Nephron progenitor cell (in vitro differentiated cells): ENCODE data around the gene SELENOO.
A peak's percentile ranks its signal among the peaks of the same experiment; 100 is the strongest.

Experiments
- DNase-seq: peaks from one replicate; pipeline ENCODE4 v3.0.0; 2021
- H3K27ac Mint-ChIP-seq: 2 replicates; pipeline ENCODE4 v1.8.0; 2021; ENCODE audit warnings: mild to moderate bottlenecking, moderate library complexity, mixed read lengths
- H3K27me3 Mint-ChIP-seq: 2 replicates; pipeline ENCODE4 v1.8.0; 2021; ENCODE audit warnings: mild to moderate bottlenecking, low read depth, mixed read lengths; ENCODE audit not compliant: poor library complexity
- H3K36me3 Mint-ChIP-seq: 2 replicates; pipeline ENCODE4 v1.8.0; 2021; ENCODE audit warnings: low read depth, mixed read lengths
- H3K4me1 Mint-ChIP-seq: 2 replicates; pipeline ENCODE4 v1.8.0; 2021; ENCODE audit warnings: mixed read lengths
- H3K4me3 Mint-ChIP-seq: 2 replicates; pipeline ENCODE4 v1.8.0; 2021; ENCODE audit warnings: mild to moderate bottlenecking, moderate library complexity, mixed read lengths
- H3K9me3 Mint-ChIP-seq: 2 replicates; pipeline ENCODE4 v1.8.0; 2021; ENCODE audit warnings: mild to moderate bottlenecking, moderate library complexity, mixed read lengths
- TF ChIP-seq, protein P1 (sequence below): fragments of 200-600 bp; sonication (generic); IDR thresholded peaks from 2 replicates; pipeline ENCODE4 v1.5.0; 2021; ENCODE audit warnings: antibody characterized with exemption

SELENOO gene

DNA sequence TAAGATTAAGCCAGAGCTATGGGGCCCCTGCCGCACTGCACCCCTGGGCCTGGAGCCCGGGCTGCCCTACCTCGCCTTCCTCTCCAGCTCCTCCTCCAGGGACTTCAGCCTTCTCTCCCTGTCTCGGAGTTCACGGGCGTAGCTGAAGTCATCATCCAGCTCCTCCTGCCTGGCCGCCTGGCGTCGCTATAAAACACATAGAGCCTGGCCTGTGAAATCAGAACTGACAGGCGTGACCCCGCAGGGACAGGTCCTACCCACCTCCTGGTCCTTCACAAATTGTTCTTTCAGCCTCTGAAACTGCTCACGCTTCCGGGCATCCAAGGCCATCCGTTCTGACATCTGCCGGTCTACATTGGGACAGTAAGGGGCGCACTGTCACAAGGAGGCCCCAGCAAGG is 23.3 kb downstream of the SELENOO start:
- no peak for DNase-seq
- H3K4me1 Mint-ChIP-seq, result peaks cover 5% of the 10 kb centered on the region
- TF ChIP-seq, protein P1, sequence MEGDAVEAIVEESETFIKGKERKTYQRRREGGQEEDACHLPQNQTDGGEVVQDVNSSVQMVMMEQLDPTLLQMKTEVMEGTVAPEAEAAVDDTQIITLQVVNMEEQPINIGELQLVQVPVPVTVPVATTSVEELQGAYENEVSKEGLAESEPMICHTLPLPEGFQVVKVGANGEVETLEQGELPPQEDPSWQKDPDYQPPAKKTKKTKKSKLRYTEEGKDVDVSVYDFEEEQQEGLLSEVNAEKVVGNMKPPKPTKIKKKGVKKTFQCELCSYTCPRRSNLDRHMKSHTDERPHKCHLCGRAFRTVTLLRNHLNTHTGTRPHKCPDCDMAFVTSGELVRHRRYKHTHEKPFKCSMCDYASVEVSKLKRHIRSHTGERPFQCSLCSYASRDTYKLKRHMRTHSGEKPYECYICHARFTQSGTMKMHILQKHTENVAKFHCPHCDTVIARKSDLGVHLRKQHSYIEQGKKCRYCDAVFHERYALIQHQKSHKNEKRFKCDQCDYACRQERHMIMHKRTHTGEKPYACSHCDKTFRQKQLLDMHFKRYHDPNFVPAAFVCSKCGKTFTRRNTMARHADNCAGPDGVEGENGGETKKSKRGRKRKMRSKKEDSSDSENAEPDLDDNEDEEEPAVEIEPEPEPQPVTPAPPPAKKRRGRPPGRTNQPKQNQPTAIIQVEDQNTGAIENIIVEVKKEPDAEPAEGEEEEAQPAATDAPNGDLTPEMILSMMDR, result no peak
- H3K9me3 Mint-ChIP-seq, result no peaks in the 10 kb centered on the region
- peaks cover 28% of the 10 kb centered on the region for H3K36me3 Mint-ChIP-seq
- no peak overlapping the region for H3K4me3 Mint-ChIP-seq
- peaks cover 7% of the 10 kb centered on the region for H3K27me3 Mint-ChIP-seq
- H3K27ac Mint-ChIP-seq, result peak overlapping the region; percentile 26

DNA sequence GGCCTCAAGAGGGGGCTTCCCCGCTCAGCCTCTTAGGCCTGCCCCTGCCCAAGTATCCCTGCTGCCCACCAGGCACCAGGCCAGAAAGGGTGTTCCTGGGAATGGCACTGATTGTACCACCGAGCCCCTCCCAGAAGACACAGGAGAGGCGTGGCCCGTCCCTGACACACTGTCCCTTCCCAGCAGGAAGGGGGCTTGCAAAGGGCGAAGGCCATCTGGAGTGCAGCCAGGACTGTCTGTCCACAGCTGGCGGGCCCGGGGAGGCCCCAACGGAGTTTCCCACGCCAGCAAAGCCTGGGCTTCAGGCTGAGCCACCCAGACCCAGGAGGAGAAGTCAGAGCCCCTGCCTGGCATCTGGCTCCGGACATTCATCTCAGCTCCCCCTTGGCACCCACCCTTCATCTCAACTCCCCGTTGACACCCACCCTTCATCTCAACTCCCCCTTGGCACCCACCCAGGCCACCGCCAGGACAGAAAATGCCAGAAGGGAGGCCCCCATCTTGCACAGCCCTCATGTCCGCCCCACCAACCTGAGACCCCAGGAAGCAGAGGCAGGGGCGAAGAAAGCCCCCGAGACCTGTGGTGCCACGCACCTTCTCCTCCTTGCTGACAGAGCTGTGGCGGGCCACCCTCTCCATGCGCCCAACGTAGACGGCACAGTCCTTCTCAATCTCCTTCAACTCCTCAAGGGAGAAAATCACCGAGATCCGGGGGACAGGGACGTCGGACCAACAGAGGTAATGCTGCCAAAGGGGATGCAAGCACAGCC is 24.6 kb downstream of the SELENOO start:
- TF ChIP-seq, protein P1, result no peak

DNA sequence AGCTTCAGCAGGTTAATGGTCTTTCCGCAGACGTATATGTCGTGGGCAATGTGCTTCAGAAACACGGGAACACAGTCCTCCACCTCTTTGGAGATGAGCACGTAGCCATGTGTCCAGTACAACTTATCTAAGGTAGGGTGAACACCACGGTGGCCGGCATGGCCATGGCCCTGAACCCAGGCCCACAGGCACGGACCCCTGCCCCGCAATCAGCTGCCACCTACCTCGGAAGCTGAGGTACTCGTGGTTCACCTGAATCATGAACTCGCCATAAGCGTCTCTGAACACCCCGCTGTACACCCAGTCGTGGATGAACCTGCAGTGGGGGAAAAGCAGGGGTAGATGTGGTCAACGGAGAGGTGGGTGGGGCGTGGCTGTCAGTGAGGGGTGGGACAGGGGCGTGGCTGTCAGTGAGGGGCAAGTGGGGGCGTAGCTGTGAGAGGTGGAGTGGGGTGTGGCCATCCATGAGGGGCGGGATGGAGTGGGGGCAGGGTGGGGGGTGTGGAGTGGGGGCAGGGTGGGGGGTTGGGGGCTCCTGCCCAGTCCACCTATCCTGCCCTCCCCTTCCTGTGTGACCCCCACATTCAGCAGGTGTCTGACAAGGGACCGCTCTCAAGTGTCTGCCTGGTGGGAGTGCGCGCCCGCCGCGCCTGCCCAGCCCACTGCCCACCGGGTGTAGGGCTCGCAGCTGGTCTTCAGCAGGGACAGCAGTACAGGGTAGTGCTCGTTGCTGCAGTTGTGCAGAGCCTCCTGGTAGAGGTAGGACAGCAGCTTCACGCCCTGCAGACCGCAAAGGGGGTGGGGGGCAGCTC is 25.5 kb downstream of the SELENOO start:
- H3K27me3 Mint-ChIP-seq, result peaks cover 10% of the 10 kb centered on the region
- peak overlapping the region; percentile 39 for H3K27ac Mint-ChIP-seq
- H3K4me3 Mint-ChIP-seq, result no peak overlapping the region
- peaks cover 23% of the 10 kb centered on the region for H3K36me3 Mint-ChIP-seq
- no peaks in the 10 kb centered on the region for H3K9me3 Mint-ChIP-seq
- H3K4me1 Mint-ChIP-seq, result peaks cover 5% of the 10 kb centered on the region
- TF ChIP-seq, protein P1, result no peak
- no peak for DNase-seq

More for the DNA sequence above, 24.6 kb downstream of the SELENOO start:
- peak overlapping the region; percentile 39 for H3K27ac Mint-ChIP-seq
- H3K36me3 Mint-ChIP-seq, result peaks cover 29% of the 10 kb centered on the region
- DNase-seq, result no peak
- H3K4me3 Mint-ChIP-seq, result no peak overlapping the region
- no peaks in the 10 kb centered on the region for H3K9me3 Mint-ChIP-seq
- H3K27me3 Mint-ChIP-seq, result peaks cover 7% of the 10 kb centered on the region
- peaks cover 5% of the 10 kb centered on the region for H3K4me1 Mint-ChIP-seq

DNA sequence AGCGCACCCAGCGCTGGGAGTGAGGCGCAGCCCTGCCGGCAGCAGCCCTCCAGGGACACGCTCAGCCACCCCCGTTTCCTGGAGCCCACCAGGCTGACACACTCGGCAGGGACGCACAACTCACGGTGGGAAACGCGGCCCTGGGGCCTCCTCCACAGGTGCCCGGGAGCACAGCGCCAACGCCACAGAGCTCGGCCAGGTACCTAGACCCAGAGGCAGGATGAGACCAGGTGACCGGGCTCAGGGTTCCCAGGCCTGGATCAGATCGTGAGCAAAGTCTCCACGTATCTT is 26.0 kb downstream of the SELENOO start:
- TF ChIP-seq, protein P1, result no peak
- Mint-ChIP-seq H3K4me1 (peaks cover 5% of the 10 kb centered on the region), H3K4me3 (no peak overlapping the region), H3K9me3 (no peaks in the 10 kb centered on the region), H3K27me3 (peaks cover 10% of the 10 kb centered on the region), H3K27ac (no peak overlapping the region), H3K36me3 (peaks cover 23% of the 10 kb centered on the region)
- no peak for DNase-seq

DNA sequence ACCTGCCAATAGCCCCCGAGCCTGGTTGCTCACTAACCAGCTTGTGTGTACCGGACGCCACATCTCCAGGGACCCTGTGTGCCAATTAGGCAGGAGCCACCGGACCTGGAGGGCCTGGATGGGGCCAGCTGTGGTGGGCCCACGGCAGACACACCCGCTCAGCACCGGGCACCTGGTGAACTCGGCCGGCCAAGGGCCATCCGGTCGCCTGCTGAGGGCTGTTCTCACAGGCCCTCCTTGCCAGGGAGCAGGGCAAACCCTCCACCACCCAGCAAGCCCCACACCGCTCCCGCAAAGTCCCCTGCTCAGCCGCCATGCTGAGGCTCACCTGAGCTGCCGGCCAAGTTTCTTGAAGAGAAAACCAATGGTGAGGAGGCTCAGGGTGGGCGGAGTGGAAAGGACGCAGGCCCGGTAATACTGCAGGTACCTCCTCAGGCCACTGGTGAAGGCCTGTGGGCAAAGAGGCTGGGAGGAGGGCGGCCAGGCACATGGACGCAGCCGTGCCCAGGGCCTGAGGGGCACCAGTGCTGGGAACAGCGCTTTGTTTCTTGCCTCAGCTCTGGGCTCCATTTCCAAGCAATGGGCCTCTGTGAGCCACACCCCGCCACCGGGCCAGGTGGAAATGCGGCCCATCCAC is 26.9 kb downstream of the SELENOO start:
- H3K9me3 Mint-ChIP-seq, result no peaks in the 10 kb centered on the region
- no peak for DNase-seq
- peaks cover 5% of the 10 kb centered on the region for H3K4me1 Mint-ChIP-seq
- H3K27me3 Mint-ChIP-seq, result peaks cover 10% of the 10 kb centered on the region
- H3K4me3 Mint-ChIP-seq, result no peak overlapping the region
- H3K36me3 Mint-ChIP-seq, result peaks cover 18% of the 10 kb centered on the region
- TF ChIP-seq, protein P1, result no peak
- H3K27ac Mint-ChIP-seq, result no peak overlapping the region
